GM23338 (cell line): ENCODE measurements around the gene PCBP3.

ENCODE experiments used
- CTCF ChIP-seq, 2 experiments: fragments of 200-600 bp in 1 of 2; sonication (generic) in 1 of 2; conservative IDR thresholded peaks; 2 replicates each; pipeline versions ENCODE4 v1.5.1 to v1.6.1; 2016 to 2017; ENCODE audit warnings: antibody characterized with exemption in 2 of 2, low read depth in 2 of 2, mild to moderate bottlenecking in 2 of 2, moderate library complexity in 1 of 2
- ETS1 ChIP-seq: IDR thresholded peaks from 2 replicates; pipeline ENCODE4 v1.6.1; 2016; ENCODE audit warnings: antibody characterized with exemption
- EZH2 ChIP-seq: fragments of 200-600 bp; sonication (generic); IDR thresholded peaks from one replicate; pipeline ENCODE4 v1.8.0; 2017; ENCODE audit warnings: antibody characterized with exemption, mild to moderate bottlenecking, low read depth; ENCODE audit not compliant: unreplicated experiment

GRCh38 chr21:45900034-45900868 is 256.7 kb downstream of the PCBP3 start:
- TF ChIP-seq CTCF (conservative IDR thresholded peaks at IDR 0.05; ENCODE audit: low read depth in 2 of 2) = no peak
- TF ChIP-seq EZH2 = no peak
- no peak for TF ChIP-seq ETS1
